ENCODE measurements around the gene CAGE1. TPM values are rescaled to one million over a fixed set of nuclear protein-coding genes. Genes with fewer than 3 reads are reported as not detected.

The CAGE1 gene
- total RNA-seq, 4 donors from 2014 or later, result not detected

DNA sequence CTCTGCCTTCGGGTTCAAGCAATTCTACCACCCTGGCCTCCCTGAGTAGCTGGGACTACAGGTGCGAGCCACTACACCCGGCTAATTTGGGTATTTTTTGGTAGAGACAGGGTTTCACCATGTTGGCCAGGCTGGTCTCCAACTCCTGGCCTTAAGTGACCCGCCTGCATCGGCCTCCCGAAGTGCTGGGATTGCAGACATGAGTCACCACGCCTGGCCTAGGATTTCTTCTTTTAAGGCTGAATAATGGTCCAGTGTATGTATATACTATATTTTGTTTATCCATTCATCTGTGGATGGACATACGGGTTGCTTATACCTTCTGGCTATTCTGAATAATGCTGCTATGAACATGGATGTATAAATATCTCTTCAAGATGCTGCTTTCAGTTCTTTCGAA is 17.2 kb upstream of the CAGE1 start:
- in situ Hi-C loops (cut with MboI; ENCODE audit: low sequenced_read_pairs in 4 of 4) (no loop called here), intact Hi-C loops (cut with DNase I; ENCODE audit: low total_unique reads) (no loop called here)
- TF ChIP-seq, protein P1, sequence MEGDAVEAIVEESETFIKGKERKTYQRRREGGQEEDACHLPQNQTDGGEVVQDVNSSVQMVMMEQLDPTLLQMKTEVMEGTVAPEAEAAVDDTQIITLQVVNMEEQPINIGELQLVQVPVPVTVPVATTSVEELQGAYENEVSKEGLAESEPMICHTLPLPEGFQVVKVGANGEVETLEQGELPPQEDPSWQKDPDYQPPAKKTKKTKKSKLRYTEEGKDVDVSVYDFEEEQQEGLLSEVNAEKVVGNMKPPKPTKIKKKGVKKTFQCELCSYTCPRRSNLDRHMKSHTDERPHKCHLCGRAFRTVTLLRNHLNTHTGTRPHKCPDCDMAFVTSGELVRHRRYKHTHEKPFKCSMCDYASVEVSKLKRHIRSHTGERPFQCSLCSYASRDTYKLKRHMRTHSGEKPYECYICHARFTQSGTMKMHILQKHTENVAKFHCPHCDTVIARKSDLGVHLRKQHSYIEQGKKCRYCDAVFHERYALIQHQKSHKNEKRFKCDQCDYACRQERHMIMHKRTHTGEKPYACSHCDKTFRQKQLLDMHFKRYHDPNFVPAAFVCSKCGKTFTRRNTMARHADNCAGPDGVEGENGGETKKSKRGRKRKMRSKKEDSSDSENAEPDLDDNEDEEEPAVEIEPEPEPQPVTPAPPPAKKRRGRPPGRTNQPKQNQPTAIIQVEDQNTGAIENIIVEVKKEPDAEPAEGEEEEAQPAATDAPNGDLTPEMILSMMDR (IDR thresholded peaks at IDR 0.05 in 4 of 5, conservative IDR thresholded peaks at IDR 0.05 in 1 of 5), result no peak
- TF ChIP-seq POLR2A (IDR thresholded peaks at IDR 0.05), result no peak
- Histone ChIP-seq H3K36me3 (peaks cover 7 to 93% of the 10 kb centered on the region in 2 donors), H3K27ac (no peak overlapping the region), H3K4me3 (no peak overlapping the region), H3K9me3 (no peaks in the 10 kb centered on the region), H3K4me1 (no peaks in the 10 kb centered on the region), H3K27me3 (no peaks in the 10 kb centered on the region)
- ATAC-seq (no peak), DNase-seq (no peak)

DNA sequence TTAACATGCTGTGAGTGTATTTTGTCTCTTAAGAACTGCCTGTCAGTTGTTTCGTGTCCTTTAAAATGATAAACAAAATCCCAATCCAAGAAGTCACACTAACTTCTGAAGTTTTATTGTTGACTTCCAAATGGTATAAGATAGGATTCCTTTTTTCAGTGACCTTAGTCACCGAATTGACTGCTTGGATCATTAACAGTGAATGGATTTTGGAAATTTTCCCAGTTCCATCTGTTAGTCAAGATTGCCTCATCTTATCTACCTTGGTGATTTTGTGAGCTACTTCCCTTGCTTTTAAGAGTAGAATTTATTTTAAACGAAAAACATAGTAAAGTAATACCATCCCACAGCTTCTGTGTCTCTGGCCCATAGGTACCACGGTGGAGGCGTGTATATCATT is 15.0 kb upstream of the CAGE1 start:
- in situ Hi-C loops (cut with MboI; ENCODE audit: low sequenced_read_pairs in 4 of 4), result no loop called here
- no peak for TF ChIP-seq POLR2A (IDR thresholded peaks at IDR 0.05)
- TF ChIP-seq, protein P1 (IDR thresholded peaks at IDR 0.05 in 4 of 5, conservative IDR thresholded peaks at IDR 0.05 in 1 of 5), result no peak
- H3K36me3 ChIP-seq, result peaks cover 7 to 93% of the 10 kb centered on the region in 2 donors
- DNase-seq, result no peak
- H3K4me1 ChIP-seq, result no peaks in the 10 kb centered on the region
- H3K27ac ChIP-seq, result no peak overlapping the region
- H3K9me3 ChIP-seq, result no peaks in the 10 kb centered on the region
- H3K27me3 ChIP-seq, result no peaks in the 10 kb centered on the region
- no peak overlapping the region for H3K4me3 ChIP-seq
- no peak for ATAC-seq
- intact Hi-C loops (cut with DNase I; ENCODE audit: low total_unique reads), result no loop called here

DNA sequence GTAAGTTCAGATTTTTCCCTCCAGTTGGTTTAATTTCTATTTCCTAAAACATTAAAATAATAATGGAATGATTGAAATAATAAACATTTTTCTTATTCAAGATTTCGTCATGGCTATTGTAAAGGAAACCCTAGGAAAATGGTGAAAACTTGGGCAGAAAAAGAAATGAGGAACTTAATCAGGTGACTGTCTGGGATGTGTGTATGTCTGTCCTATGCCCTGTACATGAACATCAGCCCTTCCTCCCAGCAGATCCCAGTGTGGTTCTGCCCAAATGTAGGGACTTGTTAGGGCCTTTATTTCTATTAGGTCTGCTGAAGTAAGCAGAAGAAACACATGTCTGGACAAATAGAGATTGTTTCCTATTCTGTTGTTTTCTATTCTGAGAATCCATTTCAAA is 13.2 kb upstream of the CAGE1 start:
- DNase-seq (no peak), ATAC-seq (no peak)
- in situ Hi-C loops (cut with MboI; ENCODE audit: low sequenced_read_pairs in 4 of 4) (no loop called here), intact Hi-C loops (cut with DNase I; ENCODE audit: low total_unique reads) (no loop called here)
- TF ChIP-seq POLR2A (IDR thresholded peaks at IDR 0.05), result no peak
- TF ChIP-seq, protein P1 (IDR thresholded peaks at IDR 0.05 in 4 of 5, conservative IDR thresholded peaks at IDR 0.05 in 1 of 5), result no peak
- Histone ChIP-seq H3K36me3 (peaks cover 7 to 95% of the 10 kb centered on the region in 2 donors), H3K9me3 (no peaks in the 10 kb centered on the region), H3K27me3 (no peaks in the 10 kb centered on the region), H3K27ac (no peak overlapping the region), H3K4me1 (no peaks in the 10 kb centered on the region), H3K4me3 (no peak overlapping the region)

DNA sequence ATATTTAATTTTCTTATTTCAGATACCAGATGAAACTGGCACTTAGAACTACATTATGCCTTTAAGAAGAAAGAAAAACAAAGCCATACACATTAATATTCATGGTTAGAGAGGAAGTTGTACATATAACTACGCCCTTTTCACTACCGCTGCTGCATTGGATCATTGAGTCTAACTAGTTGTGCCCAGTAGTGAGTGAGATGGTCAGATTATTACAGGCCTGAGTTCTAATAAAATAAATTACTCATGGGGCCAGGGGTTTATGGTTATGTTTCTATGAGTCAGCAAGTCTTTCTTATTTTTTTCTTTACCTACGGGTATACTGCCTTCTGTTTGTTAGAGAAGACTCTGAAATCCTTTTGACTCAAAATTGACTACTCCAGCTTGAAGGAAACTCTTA is 11.5 kb upstream of the CAGE1 start:
- no peaks in the 10 kb centered on the region for H3K27me3 ChIP-seq
- DNase-seq (no peak), ATAC-seq (no peak)
- no peaks in the 10 kb centered on the region for H3K4me1 ChIP-seq
- no peak overlapping the region for H3K4me3 ChIP-seq
- H3K27ac ChIP-seq, result no peak overlapping the region
- TF ChIP-seq POLR2A (IDR thresholded peaks at IDR 0.05), result no peak
- TF ChIP-seq, protein P1 (IDR thresholded peaks at IDR 0.05 in 4 of 5, conservative IDR thresholded peaks at IDR 0.05 in 1 of 5), result no peak
- H3K36me3 ChIP-seq, result peaks cover 2 to 96% of the 10 kb centered on the region in 2 donors
- in situ Hi-C loops (cut with MboI; ENCODE audit: low sequenced_read_pairs in 4 of 4) (no loop called here), intact Hi-C loops (cut with DNase I; ENCODE audit: low total_unique reads) (no loop called here)
- no peaks in the 10 kb centered on the region for H3K9me3 ChIP-seq

DNA sequence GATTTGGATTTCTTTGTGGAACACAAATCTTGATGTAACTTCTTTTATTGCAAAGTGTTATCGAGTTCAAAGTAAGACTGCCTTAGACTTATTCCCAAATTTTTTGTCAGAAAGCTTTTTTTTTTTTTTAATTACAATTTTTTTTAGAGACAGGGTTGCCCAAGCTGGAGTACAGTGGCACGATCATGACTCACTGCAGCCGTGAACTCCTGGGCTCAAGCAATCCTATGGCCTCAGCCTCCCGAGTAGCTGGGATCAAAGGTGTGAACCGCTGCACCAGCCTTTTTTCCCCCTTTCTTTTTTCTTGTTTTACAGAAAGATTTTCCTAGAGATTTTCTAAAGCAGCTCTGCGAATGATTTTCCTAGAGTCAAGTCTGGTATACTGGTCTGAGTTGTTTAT is 2.9 kb upstream of the CAGE1 start:
- in situ Hi-C loops (cut with MboI; ENCODE audit: low sequenced_read_pairs in 4 of 4) (no loop called here), intact Hi-C loops (cut with DNase I; ENCODE audit: low total_unique reads) (no loop called here)
- Histone ChIP-seq H3K9me3 (no peaks in the 10 kb centered on the region), H3K27me3 (no peaks in the 10 kb centered on the region), H3K27ac (no peak overlapping the region), H3K4me1 (peaks cover 15 to 21% of the 10 kb centered on the region in 2 donors), H3K36me3 (peaks cover 0 to 42% of the 10 kb centered on the region in 2 donors), H3K4me3 (no peak overlapping the region)
- TF ChIP-seq, protein P1 (IDR thresholded peaks at IDR 0.05 in 4 of 5, conservative IDR thresholded peaks at IDR 0.05 in 1 of 5), result no peak
- no peak for ATAC-seq
- DNase-seq, result no peak
